Stimulated activated CD8-positive, alpha-beta memory T cell treated with anti-CD3 and anti-CD28 coated beads, Interleukin-7, amount 100 ng/mL, for 1 hour (primary cell): Measurements from ENCODE around the gene F9.

Source experiments
- DNase-seq, 2 donors: peaks; one replicate each; pipeline ENCODE4 v3.0.0-alpha.2; 2020; ENCODE audit warnings: low read depth in 2 of 2

F9 gene

GRCh38 chrX:139600105-139600504, 69.6 kb downstream of the F9 start:
- DNase-seq: no peak
